ENCODE data around the gene PROK2.

DNA sequence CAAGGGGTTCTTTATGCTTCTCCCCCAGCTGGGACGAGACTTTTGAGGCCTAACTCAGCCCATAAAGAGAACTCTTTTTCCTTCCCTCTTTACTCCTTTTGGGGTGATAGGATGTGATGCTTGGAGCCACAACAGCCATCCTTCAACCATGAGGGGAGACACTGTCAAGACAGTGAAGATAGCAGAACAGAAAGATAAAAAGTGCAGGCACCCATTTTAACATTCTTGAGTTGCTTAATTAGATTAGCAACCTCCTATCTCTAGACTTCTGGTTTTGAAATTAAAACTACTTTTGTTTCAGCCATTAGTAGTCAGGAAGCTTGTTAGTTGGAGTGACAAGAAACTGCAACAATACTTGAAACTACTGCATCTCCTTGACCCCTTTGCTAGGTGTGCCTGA is 24.8 kb downstream of the PROK2 start:
- TF ChIP-seq POLR2A (IDR thresholded peaks at IDR 0.05), result no peak
- TF ChIP-seq, protein P1, sequence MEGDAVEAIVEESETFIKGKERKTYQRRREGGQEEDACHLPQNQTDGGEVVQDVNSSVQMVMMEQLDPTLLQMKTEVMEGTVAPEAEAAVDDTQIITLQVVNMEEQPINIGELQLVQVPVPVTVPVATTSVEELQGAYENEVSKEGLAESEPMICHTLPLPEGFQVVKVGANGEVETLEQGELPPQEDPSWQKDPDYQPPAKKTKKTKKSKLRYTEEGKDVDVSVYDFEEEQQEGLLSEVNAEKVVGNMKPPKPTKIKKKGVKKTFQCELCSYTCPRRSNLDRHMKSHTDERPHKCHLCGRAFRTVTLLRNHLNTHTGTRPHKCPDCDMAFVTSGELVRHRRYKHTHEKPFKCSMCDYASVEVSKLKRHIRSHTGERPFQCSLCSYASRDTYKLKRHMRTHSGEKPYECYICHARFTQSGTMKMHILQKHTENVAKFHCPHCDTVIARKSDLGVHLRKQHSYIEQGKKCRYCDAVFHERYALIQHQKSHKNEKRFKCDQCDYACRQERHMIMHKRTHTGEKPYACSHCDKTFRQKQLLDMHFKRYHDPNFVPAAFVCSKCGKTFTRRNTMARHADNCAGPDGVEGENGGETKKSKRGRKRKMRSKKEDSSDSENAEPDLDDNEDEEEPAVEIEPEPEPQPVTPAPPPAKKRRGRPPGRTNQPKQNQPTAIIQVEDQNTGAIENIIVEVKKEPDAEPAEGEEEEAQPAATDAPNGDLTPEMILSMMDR (IDR thresholded peaks at IDR 0.05), result no peak

Data from right lobe of liver (tissue), 4 donors.